ENCODE measurements around the gene HRH2.

The HRH2 gene

GRCh38 chr5:175666216-175666615 is 8.3 kb downstream of the HRH2 start:
- no peak overlapping the region for H3K4me3 ChIP-seq (IDR thresholded peaks at IDR 0.05; ENCODE audit: insufficient read depth, low read depth, low read length)
- H3K36me3 ChIP-seq (ENCODE audit: insufficient read depth) = no peaks in the 10 kb centered on the region
- H3K9ac ChIP-seq = no peak overlapping the region
- H3K27me3 ChIP-seq (ENCODE audit: insufficient read depth, low read depth) = no peaks in the 10 kb centered on the region
- no peak overlapping the region for H3K27ac ChIP-seq
- no peaks in the 10 kb centered on the region for H3K4me1 ChIP-seq (ENCODE audit: low read depth, poor library complexity, severe bottlenecking)
- no peak overlapping the region for H3K4me2 ChIP-seq
- no peak for TF ChIP-seq CTCF (conservative IDR thresholded peaks at IDR 0.05; ENCODE audit: low read depth, low read length)
- no peaks in the 10 kb centered on the region for H3K79me2 ChIP-seq (ENCODE audit: insufficient read depth, low read depth)
- H2AFZ ChIP-seq (ENCODE audit: low read depth) = no peak overlapping the region
- no peaks in the 10 kb centered on the region for H4K20me1 ChIP-seq (ENCODE audit: insufficient read depth)

GRCh38 chr5:175668006-175668405 is 10.1 kb downstream of the HRH2 start:
- H3K4me3 ChIP-seq (IDR thresholded peaks at IDR 0.05; ENCODE audit: insufficient read depth, low read depth, low read length) = no peak overlapping the region
- no peak overlapping the region for H3K4me2 ChIP-seq
- no peaks in the 10 kb centered on the region for H3K36me3 ChIP-seq (ENCODE audit: insufficient read depth)
- no peaks in the 10 kb centered on the region for H3K79me2 ChIP-seq (ENCODE audit: insufficient read depth, low read depth)
- no peaks in the 10 kb centered on the region for H4K20me1 ChIP-seq (ENCODE audit: insufficient read depth)
- no peaks in the 10 kb centered on the region for H3K27me3 ChIP-seq (ENCODE audit: insufficient read depth, low read depth)
- H3K9ac ChIP-seq = no peak overlapping the region
- H3K27ac ChIP-seq = no peak overlapping the region
- H3K4me1 ChIP-seq (ENCODE audit: low read depth, poor library complexity, severe bottlenecking) = no peaks in the 10 kb centered on the region
- no peak overlapping the region for H2AFZ ChIP-seq (ENCODE audit: low read depth)
- TF ChIP-seq CTCF (conservative IDR thresholded peaks at IDR 0.05; ENCODE audit: low read depth, low read length) = no peak

- H4K20me1 ChIP-seq (ENCODE audit: insufficient read depth) = no peaks in the 10 kb centered on the region
- no peaks in the 10 kb centered on the region for H3K4me1 ChIP-seq (ENCODE audit: low read depth, poor library complexity, severe bottlenecking)
- no peaks in the 10 kb centered on the region for H3K36me3 ChIP-seq (ENCODE audit: insufficient read depth)
- H3K4me3 ChIP-seq (IDR thresholded peaks at IDR 0.05; ENCODE audit: insufficient read depth, low read depth, low read length) = no peak overlapping the region
- H3K27me3 ChIP-seq (ENCODE audit: insufficient read depth, low read depth) = no peaks in the 10 kb centered on the region
- no peak overlapping the region for H2AFZ ChIP-seq (ENCODE audit: low read depth)
- no peak overlapping the region for H3K9ac ChIP-seq
- no peak for TF ChIP-seq CTCF (conservative IDR thresholded peaks at IDR 0.05; ENCODE audit: low read depth, low read length)
- H3K4me2 ChIP-seq = no peak overlapping the region
- H3K27ac ChIP-seq = no peak overlapping the region
- H3K79me2 ChIP-seq (ENCODE audit: insufficient read depth, low read depth) = no peaks in the 10 kb centered on the region
Measured at GRCh38 chr5:175670372-175670771, 12.5 kb downstream of the HRH2 start.

- H3K79me2 ChIP-seq (ENCODE audit: insufficient read depth, low read depth) = no peaks in the 10 kb centered on the region
- no peak overlapping the region for H2AFZ ChIP-seq (ENCODE audit: low read depth)
- H3K4me2 ChIP-seq = no peak overlapping the region
- no peak overlapping the region for H3K27ac ChIP-seq
- no peak for TF ChIP-seq CTCF (conservative IDR thresholded peaks at IDR 0.05; ENCODE audit: low read depth, low read length)
- H3K9ac ChIP-seq = no peak overlapping the region
- no peaks in the 10 kb centered on the region for H3K36me3 ChIP-seq (ENCODE audit: insufficient read depth)
- no peaks in the 10 kb centered on the region for H3K4me1 ChIP-seq (ENCODE audit: low read depth, poor library complexity, severe bottlenecking)
- H4K20me1 ChIP-seq (ENCODE audit: insufficient read depth) = no peaks in the 10 kb centered on the region
- H3K4me3 ChIP-seq (IDR thresholded peaks at IDR 0.05; ENCODE audit: insufficient read depth, low read depth, low read length) = no peak overlapping the region
- H3K27me3 ChIP-seq (ENCODE audit: insufficient read depth, low read depth) = no peaks in the 10 kb centered on the region
Measured at GRCh38 chr5:175671013-175671412, 13.1 kb downstream of the HRH2 start.
